ENCODE results near the gene IRS4. TPM values are rescaled to one million over a fixed set of nuclear protein-coding genes. Genes with fewer than 3 reads are reported as not detected.
A peak's percentile ranks its signal among the peaks of the same experiment; 100 is the strongest.

IRS4 gene
- not detected in 2 replicates for total RNA-seq (2021)
- not detected for Bru-seq, nascent RNA
- not detected for BruChase-seq, experiment 1, labeled RNA remaining after a 2-hour chase
- BruChase-seq, experiment 2, labeled RNA remaining after a 6-hour chase, result percentile 12 among the genes with signal in this experiment
- long read RNA-seq, result 0 reads

DNA sequence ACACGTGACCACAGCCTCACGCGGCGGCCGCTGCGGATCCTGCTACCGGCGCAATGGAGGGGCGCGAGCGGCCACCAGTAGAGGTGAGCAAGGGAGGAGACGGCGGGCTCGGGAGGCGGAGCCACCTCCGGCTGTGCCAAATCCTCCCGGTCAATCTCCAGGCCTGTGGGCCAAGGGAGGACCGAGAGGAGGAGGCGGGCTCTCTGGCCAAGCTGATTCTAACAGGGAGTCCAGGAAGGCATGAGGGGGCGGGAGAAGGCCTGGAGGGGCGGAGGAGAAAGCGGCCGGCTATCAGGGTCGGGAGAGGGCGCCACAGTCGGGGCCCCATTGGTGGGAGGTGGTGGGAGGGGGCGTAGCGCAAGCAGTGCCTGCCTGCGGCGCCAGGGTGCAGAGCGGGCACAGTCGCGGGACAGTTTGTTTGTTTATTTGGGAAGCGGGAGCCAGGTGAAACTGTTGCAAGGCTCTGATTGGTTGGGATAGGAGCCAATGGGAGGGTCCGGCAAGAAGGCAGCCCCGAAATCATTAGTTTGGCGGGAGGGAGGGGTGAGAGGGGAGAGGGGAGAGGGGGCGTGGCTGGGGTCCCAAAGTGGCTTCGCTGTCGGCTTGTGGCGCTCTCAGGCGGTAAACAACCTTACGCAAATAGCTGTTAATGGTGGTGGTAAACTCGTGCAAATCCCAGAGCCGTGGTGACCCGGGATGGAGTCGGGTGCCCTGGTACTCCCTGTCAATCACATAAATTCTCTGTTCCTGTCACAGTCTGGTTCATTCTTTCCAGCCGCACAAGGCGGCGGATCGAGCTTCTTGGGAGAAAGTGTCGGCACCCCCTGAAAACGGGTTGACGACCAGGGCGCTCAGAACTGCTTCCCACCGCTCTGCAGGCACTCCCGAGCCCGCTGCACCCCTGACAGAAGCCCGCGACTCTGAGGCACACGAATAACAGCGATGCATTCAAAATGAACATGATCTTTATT lies at the start of gene IRS4:
IRS4 (minus strand) TSS at position 55 of the 971 bp plus-strand sequence.
- Histone ChIP-seq H3K27me3 (ENCODE audit: insufficient read depth, low read depth) (peaks cover 32% of the 10 kb centered on the region; the same call in 1 of the 2 replicates), H3F3A (ENCODE audit: insufficient read depth, low read depth) (no peaks in the 10 kb centered on the region), H4K20me1 (ENCODE audit: insufficient read depth) (no peaks in the 10 kb centered on the region), H3K27ac (no peak within 1 kb of the TSS), H3K9me3 (ENCODE audit: insufficient read depth, low read depth) (no peaks in the 10 kb centered on the region), H3K9me2 (ENCODE audit: insufficient read depth) (no peaks in the 10 kb centered on the region), H3K4me1 (replicated peaks; ENCODE audit: insufficient read depth) (no peaks in the 10 kb centered on the region), H3K36me3 (ENCODE audit: low read depth) (no peaks in the 10 kb centered on the region), H2AFZ (peak within 1 kb of the TSS; percentile 66; the same call in 1 of the 2 replicates), H3K79me2 (ENCODE audit: low read depth) (no peaks in the 10 kb centered on the region), H3K4me3 (peak within 1 kb of the TSS; percentile 48; the same call in 1 of the 2 replicates), H3K4me2 (peak within 1 kb of the TSS; percentile 72)
- intact Hi-C loops (cut with micrococcal nuclease; ENCODE audit: unreplicated experiment), result no loop called here
- ChIA-PET POLR2A (ENCODE audit: unreplicated experiment) (interaction anchor here (0.6 to 0.7 kb wide), 2 partner anchors 800 to 1100 kb away, joined by 3 to 7 read pairs; partner anchors contain the start of gene NXT2), CTCF (no interaction called here)
- peak in 1 of 2 experiments; percentile 38 for DNase-seq
- TF ChIP-seq, protein P1, sequence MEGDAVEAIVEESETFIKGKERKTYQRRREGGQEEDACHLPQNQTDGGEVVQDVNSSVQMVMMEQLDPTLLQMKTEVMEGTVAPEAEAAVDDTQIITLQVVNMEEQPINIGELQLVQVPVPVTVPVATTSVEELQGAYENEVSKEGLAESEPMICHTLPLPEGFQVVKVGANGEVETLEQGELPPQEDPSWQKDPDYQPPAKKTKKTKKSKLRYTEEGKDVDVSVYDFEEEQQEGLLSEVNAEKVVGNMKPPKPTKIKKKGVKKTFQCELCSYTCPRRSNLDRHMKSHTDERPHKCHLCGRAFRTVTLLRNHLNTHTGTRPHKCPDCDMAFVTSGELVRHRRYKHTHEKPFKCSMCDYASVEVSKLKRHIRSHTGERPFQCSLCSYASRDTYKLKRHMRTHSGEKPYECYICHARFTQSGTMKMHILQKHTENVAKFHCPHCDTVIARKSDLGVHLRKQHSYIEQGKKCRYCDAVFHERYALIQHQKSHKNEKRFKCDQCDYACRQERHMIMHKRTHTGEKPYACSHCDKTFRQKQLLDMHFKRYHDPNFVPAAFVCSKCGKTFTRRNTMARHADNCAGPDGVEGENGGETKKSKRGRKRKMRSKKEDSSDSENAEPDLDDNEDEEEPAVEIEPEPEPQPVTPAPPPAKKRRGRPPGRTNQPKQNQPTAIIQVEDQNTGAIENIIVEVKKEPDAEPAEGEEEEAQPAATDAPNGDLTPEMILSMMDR (conservative IDR thresholded peaks at IDR 0.05), result no peak
- no peak for TF ChIP-seq EZH2 (IDR thresholded peaks at IDR 0.05; ENCODE audit: low read depth)
- no TSS peak for BruUV-seq (replicated peaks)

DNA sequence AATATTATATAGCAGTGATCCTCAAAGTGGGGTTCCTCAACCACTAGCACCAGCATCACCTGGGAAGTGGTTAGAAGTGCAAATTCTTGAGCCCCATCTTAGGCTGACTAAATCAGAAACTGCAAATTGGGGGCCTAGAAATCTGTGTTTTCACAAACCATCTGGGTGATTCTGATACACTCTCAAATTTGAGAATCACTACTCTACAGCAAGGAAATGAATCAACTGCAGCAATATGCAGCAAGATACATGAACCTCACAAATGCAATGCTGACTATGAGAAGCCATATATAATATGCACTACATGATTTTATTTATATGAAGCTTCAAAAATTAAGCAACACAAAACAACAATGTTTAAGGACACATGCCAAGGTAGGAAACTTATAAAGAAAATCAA lies 36.2 kb upstream of the IRS4 start:
- Histone ChIP-seq H4K20me1 (ENCODE audit: insufficient read depth) (no peaks in the 10 kb centered on the region), H3K4me2 (no peak overlapping the region), H3K36me3 (ENCODE audit: low read depth) (no peaks in the 10 kb centered on the region), H3K27ac (no peak overlapping the region), H3K4me1 (replicated peaks; ENCODE audit: insufficient read depth) (no peaks in the 10 kb centered on the region), H3K9me2 (ENCODE audit: insufficient read depth) (no peaks in the 10 kb centered on the region), H3K9me3 (ENCODE audit: insufficient read depth, low read depth) (no peaks in the 10 kb centered on the region), H3F3A (ENCODE audit: insufficient read depth, low read depth) (no peaks in the 10 kb centered on the region), H3K79me2 (ENCODE audit: low read depth) (no peaks in the 10 kb centered on the region), H2AFZ (no peak overlapping the region), H3K27me3 (ENCODE audit: insufficient read depth, low read depth) (no peaks in the 10 kb centered on the region), H3K4me3 (no peak overlapping the region)
- ChIA-PET POLR2A (ENCODE audit: unreplicated experiment) (no interaction called here), CTCF (no interaction called here)
- no peak for DNase-seq
- intact Hi-C loops (cut with micrococcal nuclease; ENCODE audit: unreplicated experiment), result no loop called here
- no TSS peak for BruUV-seq (replicated peaks)
- no peak for TF ChIP-seq EZH2 (IDR thresholded peaks at IDR 0.05; ENCODE audit: low read depth)
- TF ChIP-seq, protein P1 (conservative IDR thresholded peaks at IDR 0.05), result no peak

GRCh38 chrX:108763559-108763958 lies 27.2 kb upstream of the IRS4 start:
- no peak overlapping the region for H2AFZ ChIP-seq
- TF ChIP-seq, protein P1 (conservative IDR thresholded peaks at IDR 0.05), result no peak
- TF ChIP-seq EZH2 (IDR thresholded peaks at IDR 0.05; ENCODE audit: low read depth), result no peak
- ChIA-PET CTCF (no interaction called here), POLR2A (ENCODE audit: unreplicated experiment) (no interaction called here)
- H3K4me1 ChIP-seq (replicated peaks; ENCODE audit: insufficient read depth), result no peaks in the 10 kb centered on the region
- intact Hi-C loops (cut with micrococcal nuclease; ENCODE audit: unreplicated experiment), result no loop called here
- H3K4me2 ChIP-seq, result no peak overlapping the region
- H3K36me3 ChIP-seq (ENCODE audit: low read depth), result no peaks in the 10 kb centered on the region
- H4K20me1 ChIP-seq (ENCODE audit: insufficient read depth), result no peaks in the 10 kb centered on the region
- H3K27me3 ChIP-seq (ENCODE audit: insufficient read depth, low read depth), result no peaks in the 10 kb centered on the region
- H3K9me2 ChIP-seq (ENCODE audit: insufficient read depth), result no peaks in the 10 kb centered on the region
- H3F3A ChIP-seq (ENCODE audit: insufficient read depth, low read depth), result no peaks in the 10 kb centered on the region
- H3K9me3 ChIP-seq (ENCODE audit: insufficient read depth, low read depth), result no peaks in the 10 kb centered on the region; the same call in 1 of the 2 replicates
- no peak overlapping the region for H3K27ac ChIP-seq
- H3K4me3 ChIP-seq, result no peak overlapping the region
- DNase-seq, result no peak
- H3K79me2 ChIP-seq (ENCODE audit: low read depth), result no peaks in the 10 kb centered on the region
- BruUV-seq (replicated peaks), result no TSS peak
